ENCODE data around the gene USP21. TPM values are rescaled to one million over a fixed set of nuclear protein-coding genes. Genes with fewer than 3 reads are reported as not detected.

The USP21 gene
- total and polyA plus RNA-seq, 4 donors = 15.7 to 28.1 (median 20.6) TPM

- Histone ChIP-seq H3K4me1 (ENCODE audit: control insufficient read depth in 1 of 2, insufficient read depth in 2 of 2, low read length in 2 of 2) (peaks cover 0 to 4% of the 10 kb centered on the region in 2 donors), H3K27me3 (ENCODE audit: control insufficient read depth in 1 of 2, insufficient read depth in 2 of 2, low read length in 1 of 2) (no peaks in the 10 kb centered on the region), H3K36me3 (ENCODE audit: control insufficient read depth in 1 of 2, insufficient read depth in 2 of 2, low read length in 1 of 2) (peaks cover 0 to 4% of the 10 kb centered on the region in 2 donors), H3K27ac (ENCODE audit: low read depth in 1 of 2, low read length in 2 of 2) (no peak overlapping the region), H3K4me3 (ENCODE audit: low read length in 2 of 2) (no peak overlapping the region), H3K9me3 (ENCODE audit: control insufficient read depth, low read length) (no peaks in the 10 kb centered on the region)
- ATAC-seq (ENCODE audit: low FRiP score) (no peak), DNase-seq (no peak)
- WGBS, 2 donors = 74% methylated on average over 12 of the region's 12 CpGs
- intact Hi-C loops (cut with DNase I) = no loop called here
These were observed 47.3 kb downstream of the USP21 start for GRCh38 chr1:161206411-161207140.

- intact Hi-C loops (cut with DNase I) = no loop called here
- Histone ChIP-seq H3K36me3 (ENCODE audit: control insufficient read depth in 1 of 2, insufficient read depth in 2 of 2, low read length in 1 of 2) (peaks cover 0 to 4% of the 10 kb centered on the region in 2 donors), H3K9me3 (ENCODE audit: control insufficient read depth, low read length) (no peaks in the 10 kb centered on the region), H3K4me3 (ENCODE audit: low read length in 2 of 2) (no peak overlapping the region), H3K4me1 (ENCODE audit: control insufficient read depth in 1 of 2, insufficient read depth in 2 of 2, low read length in 2 of 2) (peaks cover 0 to 4% of the 10 kb centered on the region in 2 donors), H3K27me3 (ENCODE audit: control insufficient read depth in 1 of 2, insufficient read depth in 2 of 2, low read length in 1 of 2) (no peaks in the 10 kb centered on the region), H3K27ac (ENCODE audit: low read depth in 1 of 2, low read length in 2 of 2) (no peak overlapping the region)
- ATAC-seq (ENCODE audit: low FRiP score) = no peak
- WGBS, 2 donors = 70 to 76% methylated on average over 8 of the region's 8 CpGs
- DNase-seq = no peak
These were observed 47.9 kb downstream of the USP21 start for GRCh38 chr1:161207173-161207572.

- Histone ChIP-seq H3K4me1 (ENCODE audit: control insufficient read depth in 1 of 2, insufficient read depth in 2 of 2, low read length in 2 of 2) (no peaks in the 10 kb centered on the region), H3K27ac (ENCODE audit: low read depth in 1 of 2, low read length in 2 of 2) (no peak overlapping the region), H3K36me3 (ENCODE audit: control insufficient read depth in 1 of 2, insufficient read depth in 2 of 2, low read length in 1 of 2) (peaks cover 8% of the 10 kb centered on the region in 2 donors)
These were observed 50.6 kb downstream of the USP21 start for GRCh38 chr1:161209790-161210409.

GRCh38 chr1:161214369-161214768 is 55.1 kb downstream of the USP21 start:
- Histone ChIP-seq H3K4me3 (ENCODE audit: low read length in 2 of 2) (no peak overlapping the region), H3K4me1 (ENCODE audit: control insufficient read depth in 1 of 2, insufficient read depth in 2 of 2, low read length in 2 of 2) (no peaks in the 10 kb centered on the region), H3K27ac (ENCODE audit: low read depth in 1 of 2, low read length in 2 of 2) (no peak overlapping the region), H3K36me3 (ENCODE audit: control insufficient read depth in 1 of 2, insufficient read depth in 2 of 2, low read length in 1 of 2) (peaks cover 8% of the 10 kb centered on the region in 2 donors), H3K27me3 (ENCODE audit: control insufficient read depth in 1 of 2, insufficient read depth in 2 of 2, low read length in 1 of 2) (no peaks in the 10 kb centered on the region), H3K9me3 (ENCODE audit: control insufficient read depth, low read length) (no peaks in the 10 kb centered on the region)
- DNase-seq = no peak
- WGBS, 2 donors = 92 to 94% methylated on average over 9 of the region's 9 CpGs
- intact Hi-C loops (cut with DNase I) = loop anchor here in 1 of 2 donors (5.0 kb wide), 1 partner anchor 1208 kb away; no protein-coding TSS in a partner anchor
- ATAC-seq (ENCODE audit: low FRiP score) = no peak

More at GRCh38 chr1:161209790-161210409, 50.6 kb downstream of the USP21 start:
- ATAC-seq (ENCODE audit: low FRiP score) = peak; percentile 83
- Histone ChIP-seq H3K4me3 (ENCODE audit: low read length in 2 of 2) (no peak overlapping the region), H3K27me3 (ENCODE audit: control insufficient read depth in 1 of 2, insufficient read depth in 2 of 2, low read length in 1 of 2) (no peaks in the 10 kb centered on the region), H3K9me3 (ENCODE audit: control insufficient read depth, low read length) (no peaks in the 10 kb centered on the region)
- DNase-seq = peak; percentile 84 to 90
- WGBS, 2 donors = 34 to 41% methylated on average over 11 of the region's 11 CpGs
- intact Hi-C loops (cut with DNase I) = loop anchor here in 1 of 2 donors (5.0 kb wide), 1 partner anchor 1212 kb away; no protein-coding TSS in a partner anchor

GRCh38 chr1:161215076-161215475 is 55.8 kb downstream of the USP21 start, which contains the start of gene FCER1G:
TSS of gene FCER1G (plus strand) at chr1:161215295. CDS start at chr1:161215322, 27 bp downstream.
- DNase-seq (peak in 1 of 2 donors; percentile 88), ATAC-seq (ENCODE audit: low FRiP score) (peak; percentile 19)
- H3K4me3 ChIP-seq (ENCODE audit: low read length in 2 of 2) = no peak within 1 kb of the TSS
- H3K36me3 ChIP-seq (ENCODE audit: control insufficient read depth in 1 of 2, insufficient read depth in 2 of 2, low read length in 1 of 2) = peaks cover 8% of the 10 kb centered on the region in 2 donors
- WGBS, 2 donors = 88 to 93% methylated on average over 10 of the region's 10 CpGs
- no peaks in the 10 kb centered on the region for H3K4me1 ChIP-seq (ENCODE audit: control insufficient read depth in 1 of 2, insufficient read depth in 2 of 2, low read length in 2 of 2)
- no peak within 1 kb of the TSS for H3K27ac ChIP-seq (ENCODE audit: low read depth in 1 of 2, low read length in 2 of 2)
- intact Hi-C loops (cut with DNase I) = no loop called here
- H3K27me3 ChIP-seq (ENCODE audit: control insufficient read depth in 1 of 2, insufficient read depth in 2 of 2, low read length in 1 of 2) = no peaks in the 10 kb centered on the region
- H3K9me3 ChIP-seq (ENCODE audit: control insufficient read depth, low read length) = no peaks in the 10 kb centered on the region

Other genes with a start within 250 kb of the USP21 start
- gene ITLN2, start 204.7 kb upstream of the USP21 start, total RNA-seq = not detected
- 1 to 10 TPM; 4.5 to 5.5 TPM for gene ITLN2, start 204.7 kb upstream of the USP21 start, polyA plus RNA-seq
- 10 to 100 TPM; 21.7 to 26.0 TPM for gene F11R, start 138.3 kb upstream of the USP21 start, total RNA-seq
- 1 to 10 TPM; 2.4 to 8.0 TPM for gene F11R, start 138.3 kb upstream of the USP21 start, polyA plus RNA-seq
- 10 to 100 TPM in 1 of 2 donors, 1 to 10 TPM in 1; 9.1 to 12.5 TPM for gene TSTD1, start 120.5 kb upstream of the USP21 start, total RNA-seq
- 10 to 100 TPM; 13.2 to 31.9 TPM for gene TSTD1, start 120.5 kb upstream of the USP21 start, polyA plus RNA-seq
- gene USF1, start 113.5 kb upstream of the USP21 start, total RNA-seq = 10 to 100 TPM; 42.2 to 67.0 TPM
- 100 to 1,000 TPM in 1 of 2 donors, 10 to 100 TPM in 1; 33.8 to 124 TPM for gene USF1, start 113.5 kb upstream of the USP21 start, polyA plus RNA-seq
- gene ARHGAP30, start 89.6 kb upstream of the USP21 start, total RNA-seq = 10 to 100 TPM; 14.7 to 20.5 TPM
- gene ARHGAP30, start 89.6 kb upstream of the USP21 start, polyA plus RNA-seq = 10 to 100 TPM in 1 of 2 donors, 1 to 10 TPM in 1; 1.3 to 12.1 TPM
- under 1 TPM; 0.24 to 0.26 TPM for gene NECTIN4, start 69.9 kb upstream of the USP21 start, total RNA-seq
- gene NECTIN4, start 69.9 kb upstream of the USP21 start, polyA plus RNA-seq = not detected
- gene KLHDC9, start 61.1 kb upstream of the USP21 start, total RNA-seq = 1 to 10 TPM in 1 of 2 donors, under 1 TPM in 1; 0.78 to 2.5 TPM
- 10 to 100 TPM in 1 of 2 donors, 1 to 10 TPM in 1; 7.9 to 14.8 TPM for gene KLHDC9, start 61.1 kb upstream of the USP21 start, polyA plus RNA-seq
- 10 to 100 TPM; 36.4 to 42.3 TPM for gene PFDN2, start 41.5 kb upstream of the USP21 start, total RNA-seq
- 100 to 1,000 TPM in 1 of 2 donors, 10 to 100 TPM in 1; 74.6 to 116 TPM for gene PFDN2, start 41.5 kb upstream of the USP21 start, polyA plus RNA-seq
- 10 to 100 TPM; 31.1 to 41.6 TPM for gene NIT1, start 41.4 kb upstream of the USP21 start, total RNA-seq
- 10 to 100 TPM; 47.6 to 50.5 TPM for gene NIT1, start 41.4 kb upstream of the USP21 start, polyA plus RNA-seq
- 10 to 100 TPM; 44.7 to 46.8 TPM for gene DEDD, start 26.8 kb upstream of the USP21 start, total RNA-seq
- gene DEDD, start 26.8 kb upstream of the USP21 start, polyA plus RNA-seq = 10 to 100 TPM; 25.2 to 39.7 TPM
- 10 to 100 TPM; 64.2 to 70.3 TPM for gene UFC1, start 5.5 kb upstream of the USP21 start, total RNA-seq
- gene UFC1, start 5.5 kb upstream of the USP21 start, polyA plus RNA-seq = 100 to 1,000 TPM; 143 to 184 TPM
- 10 to 100 TPM; 16.3 to 30.9 TPM for gene PPOX, start 6.9 kb downstream of the USP21 start, total RNA-seq
- gene PPOX, start 6.9 kb downstream of the USP21 start, polyA plus RNA-seq = 100 to 1,000 TPM in 1 of 2 donors, 10 to 100 TPM in 1; 17.0 to 126 TPM
- gene B4GALT3, start 18.0 kb downstream of the USP21 start, total RNA-seq = 10 to 100 TPM; 26.8 to 29.8 TPM
- gene B4GALT3, start 18.0 kb downstream of the USP21 start, polyA plus RNA-seq = 10 to 100 TPM; 13.9 to 23.1 TPM
- gene ADAMTS4, start 39.6 kb downstream of the USP21 start, total RNA-seq = 100 to 1,000 TPM in 1 of 2 donors, 10 to 100 TPM in 1; 78.9 to 207 TPM
- gene ADAMTS4, start 39.6 kb downstream of the USP21 start, polyA plus RNA-seq = 1 to 10 TPM; 1.4 to 6.8 TPM
- gene NDUFS2, start 42.9 kb downstream of the USP21 start, total RNA-seq = 10 to 100 TPM; 55.3 to 63.4 TPM
- 10 to 100 TPM; 64.2 to 88.1 TPM for gene NDUFS2, start 42.9 kb downstream of the USP21 start, polyA plus RNA-seq
- 10 to 100 TPM; 64.3 to 74.0 TPM for gene FCER1G, start 55.8 kb downstream of the USP21 start, total RNA-seq
- gene FCER1G, start 55.8 kb downstream of the USP21 start, polyA plus RNA-seq = 100 to 1,000 TPM in 1 of 2 donors, 10 to 100 TPM in 1; 35.7 to 154 TPM
- not detected for gene APOA2, start 64.1 kb downstream of the USP21 start, total RNA-seq
- 1 to 10 TPM in 1 of 2 donors, not detected in 1; 1.3 TPM for gene APOA2, start 64.1 kb downstream of the USP21 start, polyA plus RNA-seq
- gene TOMM40L, start 66.6 kb downstream of the USP21 start, total RNA-seq = 10 to 100 TPM in 1 of 2 donors, 1 to 10 TPM in 1; 10.0 to 12.9 TPM
- gene TOMM40L, start 66.6 kb downstream of the USP21 start, polyA plus RNA-seq = 10 to 100 TPM; 10.2 to 11.6 TPM
- not detected for gene NR1I3, start 78.7 kb downstream of the USP21 start, total RNA-seq
- not detected for gene NR1I3, start 78.7 kb downstream of the USP21 start, polyA plus RNA-seq
- gene PCP4L1, start 99.2 kb downstream of the USP21 start, total RNA-seq = 1 to 10 TPM in 1 of 2 donors, under 1 TPM in 1; 0.69 to 1.2 TPM
- gene PCP4L1, start 99.2 kb downstream of the USP21 start, polyA plus RNA-seq = not detected
- 10 to 100 TPM; 11.2 to 19.4 TPM for gene MPZ, start 150.5 kb downstream of the USP21 start, total RNA-seq
- gene MPZ, start 150.5 kb downstream of the USP21 start, polyA plus RNA-seq = 1 to 10 TPM in 1 of 2 donors, not detected in 1; 1.5 TPM
- 100 to 1,000 TPM; 103 to 127 TPM for gene SDHC, start 154.9 kb downstream of the USP21 start, total RNA-seq
- 100 to 1,000 TPM; 117 to 129 TPM for gene SDHC, start 154.9 kb downstream of the USP21 start, polyA plus RNA-seq
- gene CFAP126, start 208.4 kb downstream of the USP21 start, total RNA-seq = not detected
- not detected for gene CFAP126, start 208.4 kb downstream of the USP21 start, polyA plus RNA-seq